Medulla oblongata (tissue), 1 donor: ENCODE data around the gene PIP5KL1.
"Not testable (repeated sequence)": the region's sequence is repeated elsewhere in the genome, so short reads cannot be mapped to it uniquely, and the experiment has no call there.

Experiments used
- DNase-seq: peaks from one replicate; pipeline ENCODE4 v3.0.0-alpha.2; 2015; ENCODE audit errors: extremely low spot score

The PIP5KL1 gene

DNA sequence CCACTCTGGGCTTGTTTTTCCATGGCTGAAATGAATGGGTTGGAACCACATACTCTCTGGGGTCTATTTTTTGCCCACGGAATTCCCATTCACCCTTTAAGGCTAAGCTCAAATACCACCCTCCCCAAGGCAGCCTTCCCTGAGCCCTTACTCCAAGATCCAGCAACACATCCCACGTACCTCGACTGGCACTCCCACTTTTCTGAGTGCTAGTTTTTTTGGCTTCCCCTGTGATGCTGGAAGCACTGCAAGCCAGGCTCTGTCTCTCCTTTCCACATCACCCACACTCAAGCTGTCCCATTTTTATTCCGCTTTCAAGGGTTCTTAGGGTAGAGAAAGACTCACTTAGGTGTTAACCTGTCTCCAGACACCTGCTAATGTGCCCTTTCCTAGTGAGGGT lies 37.2 kb downstream of the PIP5KL1 start:
- DNase-seq, result no peak

DNA sequence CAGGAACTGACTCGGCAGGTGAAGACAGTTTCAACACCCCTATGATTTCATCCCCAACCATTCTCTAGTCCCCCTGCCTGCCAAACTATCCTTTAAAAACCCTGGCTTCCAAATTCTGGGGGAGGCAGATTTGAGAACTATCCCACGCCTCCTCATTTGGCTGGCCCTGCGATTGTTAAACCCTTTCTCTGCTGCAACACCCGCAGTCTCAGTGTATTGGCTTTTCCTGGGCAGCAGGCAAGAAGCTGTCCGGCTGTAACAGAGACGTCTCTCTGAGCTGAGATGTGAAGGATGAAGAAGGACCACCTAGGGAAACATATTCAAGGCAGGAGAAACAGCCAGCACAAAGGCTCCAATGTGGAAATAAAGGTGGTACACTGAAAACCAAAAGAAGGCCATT lies 37.7 kb downstream of the PIP5KL1 start:
- DNase-seq, result no peak

DNA sequence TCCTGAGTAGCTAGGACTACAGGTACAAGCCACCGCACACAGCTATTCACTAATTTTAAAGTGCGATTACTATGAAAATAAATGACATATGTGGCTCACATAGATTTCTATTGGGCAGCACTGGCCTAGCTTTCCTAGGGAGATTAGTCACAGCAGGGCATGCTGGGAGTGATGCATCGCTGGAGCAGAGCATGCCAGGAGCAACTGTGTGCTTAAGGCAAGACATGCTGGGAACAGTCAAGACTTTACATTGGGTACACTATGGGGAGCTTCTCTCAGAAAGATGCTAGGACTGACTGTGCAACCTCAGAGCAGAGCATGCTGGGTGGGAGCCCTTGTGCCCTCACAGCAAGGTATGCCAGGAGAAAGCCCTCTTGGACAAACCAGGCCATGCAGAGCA lies 40.5 kb downstream of the PIP5KL1 start:
- no peak for DNase-seq

DNA sequence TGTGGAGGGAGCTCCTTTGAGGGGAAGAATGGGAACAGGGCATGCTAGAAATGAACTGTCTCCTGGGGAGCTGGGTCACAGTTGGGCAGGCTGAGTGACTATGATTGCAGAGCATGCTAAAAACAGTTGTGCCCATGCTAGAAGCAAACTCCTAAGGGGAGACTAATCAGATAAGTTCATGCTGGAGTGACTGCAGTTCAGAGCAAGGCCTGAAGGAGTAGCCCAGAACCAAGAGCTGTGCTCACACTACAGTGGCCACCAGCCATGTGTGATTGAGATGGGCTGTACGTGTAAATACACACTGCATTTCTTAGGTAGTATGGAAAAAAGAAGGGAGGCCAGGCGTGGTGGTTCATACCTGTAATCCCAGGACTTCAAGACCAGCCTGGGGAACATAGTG lies 42.8 kb downstream of the PIP5KL1 start:
- no peak for DNase-seq

DNA sequence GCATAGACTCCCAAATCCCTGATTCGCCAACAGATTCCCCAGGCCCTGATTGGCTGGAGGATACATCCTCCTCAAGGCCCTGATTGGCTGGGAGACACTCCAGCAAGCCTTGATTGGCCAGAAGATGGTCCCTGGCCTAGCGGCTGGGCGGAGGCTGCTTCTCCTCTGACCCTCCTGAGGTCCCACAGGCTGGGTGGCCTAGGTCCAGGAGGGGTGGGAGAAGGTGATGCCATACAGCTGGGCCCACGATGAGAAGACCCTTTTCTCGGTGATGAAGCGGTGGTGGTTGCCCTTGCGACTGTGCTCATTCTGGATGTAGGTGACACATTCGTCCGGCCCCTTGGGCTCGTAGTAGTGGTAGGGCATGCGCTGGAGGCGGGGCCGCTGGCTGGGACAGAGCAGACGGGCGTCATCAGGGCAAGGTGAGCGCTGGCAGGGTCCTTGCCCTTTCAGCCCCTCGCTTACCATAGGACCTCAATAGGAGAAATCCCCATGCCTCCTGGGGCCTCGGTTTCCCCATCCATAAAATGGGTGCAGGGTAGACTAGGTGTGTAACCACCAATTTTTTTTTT lies 44.1 kb downstream of the PIP5KL1 start:
- DNase-seq, result no peak

DNA sequence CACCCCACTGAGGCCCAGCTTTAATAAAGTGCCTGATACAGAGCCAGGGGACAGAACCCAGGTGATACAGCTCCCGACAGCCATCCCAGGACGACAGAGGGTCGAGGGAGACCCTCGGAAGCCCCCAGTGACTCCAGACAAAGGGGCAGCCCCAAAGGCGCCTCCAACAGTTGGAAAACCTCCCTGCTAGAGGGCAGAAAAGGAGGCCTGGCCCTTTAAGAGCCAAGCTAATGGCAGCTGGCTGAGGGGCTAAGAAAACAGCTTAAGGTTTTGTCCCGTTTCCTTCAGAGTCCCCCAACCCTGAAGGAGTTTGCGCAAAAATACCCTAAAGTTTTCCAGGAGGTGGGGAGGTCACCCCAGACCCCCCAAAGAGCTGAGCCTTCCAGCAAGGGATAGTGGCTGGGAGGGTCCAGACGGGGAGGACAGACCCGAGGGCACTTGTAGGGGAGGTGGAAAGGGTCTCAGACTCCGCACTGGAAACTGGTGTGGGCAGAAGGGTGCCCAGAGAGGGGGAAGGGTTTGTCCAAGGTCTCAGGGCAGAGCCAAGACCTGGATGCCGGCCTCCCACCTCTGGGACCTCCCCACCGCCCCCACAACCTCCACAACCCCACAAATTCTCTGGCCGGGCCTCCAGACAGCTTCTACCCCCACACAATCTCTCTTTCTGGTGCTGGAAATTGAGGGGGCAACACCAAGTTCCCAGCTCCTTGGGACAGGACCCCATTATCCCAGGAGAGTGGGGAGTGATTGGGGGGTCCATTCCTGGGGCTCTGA lies 44.9 kb downstream of the PIP5KL1 start:
- DNase-seq, result no peak

DNA sequence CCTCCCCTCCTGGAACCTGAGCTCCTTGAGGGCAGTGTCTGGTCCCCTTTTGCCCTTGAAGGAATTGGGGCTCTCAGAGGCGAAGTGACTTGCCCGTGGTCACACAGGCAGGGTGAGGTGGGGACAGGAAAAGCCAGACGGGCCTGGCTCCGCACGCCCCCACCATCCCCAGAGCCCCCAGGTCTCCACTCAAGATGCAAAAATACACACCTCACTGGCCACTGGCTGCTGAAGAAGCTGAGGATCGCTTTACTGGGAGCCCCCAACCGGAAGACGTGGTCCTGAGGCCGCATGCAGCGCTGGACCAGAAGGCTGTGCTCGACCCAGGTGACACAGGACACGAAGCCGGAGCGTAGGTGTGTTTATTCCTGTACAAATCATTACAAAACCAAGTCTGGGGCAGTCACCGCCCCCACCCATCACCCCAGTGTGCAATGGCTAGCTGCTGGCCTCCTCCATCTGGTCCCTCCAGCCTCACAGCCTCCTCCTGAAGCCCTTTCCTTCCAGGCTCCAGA lies 45.5 kb downstream of the PIP5KL1 start:
- DNase-seq, result no peak

DNA sequence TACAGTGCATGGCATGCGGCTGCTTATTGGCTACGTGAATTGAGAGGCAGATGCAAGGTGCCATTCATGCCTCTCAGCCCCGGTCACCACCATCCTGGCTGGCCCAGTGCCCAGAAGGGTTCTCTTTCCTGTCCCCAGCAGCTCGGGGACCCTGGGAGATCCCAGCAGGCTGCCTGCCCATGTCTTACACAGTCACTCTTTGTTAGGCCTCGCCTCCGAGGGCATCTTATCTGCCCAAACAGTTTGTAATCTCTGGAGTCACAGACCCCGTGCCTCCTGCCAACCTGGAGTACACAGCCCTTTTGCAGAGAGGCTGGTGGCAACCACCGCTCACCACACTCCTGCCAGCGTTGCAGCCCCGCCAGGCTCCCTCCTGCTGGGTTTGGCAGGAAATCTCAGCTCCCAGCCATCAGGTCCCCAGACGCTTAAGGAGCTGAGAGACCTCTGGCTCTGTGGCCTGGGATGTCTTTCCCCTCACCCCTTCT lies 46.1 kb downstream of the PIP5KL1 start:
- DNase-seq, result no peak

DNA sequence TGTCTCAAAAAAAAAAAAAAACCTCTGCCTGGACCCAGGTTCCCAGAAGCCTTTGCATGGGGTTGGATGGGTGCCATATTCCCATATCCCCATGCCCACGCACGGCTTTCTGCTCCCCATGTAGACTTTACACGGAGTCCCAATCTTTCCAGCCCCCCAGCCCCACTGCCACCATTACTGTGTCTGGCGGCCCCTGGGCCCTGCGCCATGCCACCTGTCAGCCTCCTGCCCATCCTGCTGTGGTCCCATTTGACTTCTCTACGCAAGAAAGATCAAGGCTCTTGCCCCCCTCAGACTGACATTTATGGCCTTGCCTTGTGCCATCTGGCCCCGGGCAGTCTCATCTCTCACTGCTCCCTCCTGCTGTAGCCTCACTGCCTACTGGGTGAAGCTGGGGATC lies 46.6 kb downstream of the PIP5KL1 start:
- no peak for DNase-seq

DNA sequence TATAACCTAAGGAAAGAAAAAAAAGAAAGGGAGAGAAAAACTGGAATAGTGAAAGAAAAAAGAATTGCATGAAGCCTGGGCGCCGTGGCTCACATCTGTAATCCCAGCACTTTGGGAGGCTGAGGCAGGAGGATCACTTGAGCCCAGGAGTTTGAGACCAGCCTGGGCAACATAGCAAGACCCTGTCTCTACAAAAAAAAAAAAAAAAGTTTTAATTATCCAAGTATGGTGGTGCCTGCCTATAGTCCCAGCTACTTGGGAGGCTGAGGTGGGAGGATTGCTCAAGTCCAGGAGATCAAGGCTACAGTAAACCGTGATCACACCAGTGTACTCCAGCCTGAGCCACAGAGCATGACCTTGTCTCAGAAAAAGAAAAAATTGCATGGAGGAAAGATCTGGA lies 48.9 kb downstream of the PIP5KL1 start:
- not testable (repeated sequence) for DNase-seq

DNA sequence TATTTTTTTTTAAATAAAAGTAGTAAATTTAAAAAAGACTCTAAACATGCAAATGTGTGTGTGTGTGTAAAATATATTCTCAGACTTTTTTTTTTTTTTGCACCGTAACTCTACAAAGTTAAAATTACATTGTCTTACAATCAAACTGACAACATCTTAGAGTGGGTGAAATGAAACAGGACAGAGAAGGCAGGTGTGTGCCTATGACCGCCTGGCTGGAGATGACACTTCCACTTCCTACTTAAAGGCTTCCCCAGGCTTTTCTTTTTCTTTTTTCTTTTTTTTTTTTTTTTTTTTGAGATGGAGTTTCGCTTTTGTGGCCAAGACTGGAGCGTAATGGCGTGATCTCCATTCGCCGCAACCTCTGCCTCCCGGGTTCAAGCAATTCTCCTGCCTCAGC lies 50.4 kb downstream of the PIP5KL1 start:
- DNase-seq, result no peak

DNA sequence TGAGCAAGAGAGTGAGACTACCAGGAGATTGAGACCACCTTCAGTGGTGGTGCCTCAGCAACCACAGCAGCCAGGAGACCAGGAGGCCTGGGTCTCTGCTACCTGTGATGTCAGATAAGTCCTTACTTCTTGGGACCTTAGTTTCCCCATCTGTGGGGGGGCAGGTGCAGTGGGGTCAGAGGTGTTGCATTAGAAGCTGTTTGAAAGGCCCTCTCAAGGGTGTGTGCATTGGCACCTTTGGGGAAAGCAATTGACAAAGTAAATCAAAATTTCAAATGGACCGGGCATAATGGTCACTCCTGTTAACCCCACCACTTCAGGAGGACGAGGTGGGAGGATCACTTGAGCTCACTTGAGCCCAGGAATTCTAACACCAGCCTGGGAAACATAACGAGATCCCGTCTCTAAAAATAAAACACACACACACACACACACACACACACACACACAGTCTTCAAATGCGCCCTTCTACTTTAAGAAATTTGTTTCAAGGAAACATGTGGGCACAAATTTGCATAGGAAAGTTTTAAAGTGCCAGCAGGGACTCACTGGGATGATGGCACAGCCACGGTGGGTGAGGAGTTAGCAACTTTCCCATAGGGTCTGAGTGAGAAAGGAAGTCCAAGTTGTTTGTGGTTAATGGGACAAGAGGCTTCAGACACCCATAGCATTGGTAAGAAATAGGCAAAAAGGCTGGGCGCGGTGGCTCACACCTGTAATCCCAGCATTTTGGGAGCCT lies 51.8 kb downstream of the PIP5KL1 start:
- no peak for DNase-seq

DNA sequence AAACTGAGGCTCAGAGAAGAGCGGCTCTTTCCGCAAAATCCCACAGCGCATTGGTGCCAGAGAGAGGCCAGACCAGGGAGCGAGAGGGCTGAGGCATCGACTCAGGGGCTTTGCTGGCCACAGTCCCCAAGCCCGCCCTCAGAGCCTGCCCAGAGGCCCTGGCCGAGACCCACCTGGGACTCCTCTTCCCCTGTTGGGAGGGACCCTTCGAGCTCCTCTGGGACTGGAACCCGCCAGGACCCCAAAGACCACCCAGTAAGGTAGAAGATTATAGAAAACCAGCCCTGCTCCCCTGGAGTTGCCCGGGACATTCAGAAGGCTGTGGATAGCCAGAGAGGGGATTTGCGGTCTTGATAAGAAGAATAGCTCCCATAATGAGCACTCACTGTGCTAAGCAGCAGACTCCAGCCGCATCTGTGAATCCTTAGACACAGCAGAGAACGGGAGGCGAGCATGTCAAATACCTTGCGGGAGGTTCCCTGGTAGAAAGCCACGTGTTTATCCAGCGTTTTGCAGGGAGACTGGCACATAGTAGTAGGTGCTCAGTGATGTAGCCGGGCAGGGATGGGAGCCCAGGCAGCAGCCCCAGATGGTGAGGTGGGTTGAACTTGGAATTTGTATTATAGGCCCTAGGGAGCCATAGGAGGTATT lies 52.5 kb downstream of the PIP5KL1 start:
- no peak for DNase-seq

DNA sequence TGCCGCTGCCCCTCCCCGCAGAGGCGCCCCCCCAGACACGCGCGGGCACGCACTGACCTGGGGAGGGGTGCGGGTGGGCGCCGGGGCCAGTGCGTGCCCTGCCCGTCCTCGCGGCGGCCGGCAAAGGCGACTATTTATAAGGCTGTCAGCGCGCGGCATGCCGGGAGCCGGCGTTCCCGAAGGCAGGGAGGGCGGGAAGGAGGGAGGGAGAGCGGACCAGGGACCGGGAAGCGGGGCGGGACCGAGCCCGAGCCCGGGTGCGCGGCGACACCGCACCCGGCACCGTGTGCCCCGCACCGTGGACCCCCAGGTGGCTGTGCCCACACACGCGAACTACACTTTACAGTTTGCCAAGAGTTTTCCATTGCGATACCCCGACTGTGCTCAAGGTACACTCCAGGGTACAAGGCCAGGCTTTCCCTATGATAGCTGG lies 53.0 kb downstream of the PIP5KL1 start, which contains the start of gene AK1:
TSS of gene AK1 (minus strand) at position 110 of the 433 bp plus-strand sequence. CDS start 3,058 bp downstream, outside the sequence.
- peak; percentile 85 for DNase-seq

DNA sequence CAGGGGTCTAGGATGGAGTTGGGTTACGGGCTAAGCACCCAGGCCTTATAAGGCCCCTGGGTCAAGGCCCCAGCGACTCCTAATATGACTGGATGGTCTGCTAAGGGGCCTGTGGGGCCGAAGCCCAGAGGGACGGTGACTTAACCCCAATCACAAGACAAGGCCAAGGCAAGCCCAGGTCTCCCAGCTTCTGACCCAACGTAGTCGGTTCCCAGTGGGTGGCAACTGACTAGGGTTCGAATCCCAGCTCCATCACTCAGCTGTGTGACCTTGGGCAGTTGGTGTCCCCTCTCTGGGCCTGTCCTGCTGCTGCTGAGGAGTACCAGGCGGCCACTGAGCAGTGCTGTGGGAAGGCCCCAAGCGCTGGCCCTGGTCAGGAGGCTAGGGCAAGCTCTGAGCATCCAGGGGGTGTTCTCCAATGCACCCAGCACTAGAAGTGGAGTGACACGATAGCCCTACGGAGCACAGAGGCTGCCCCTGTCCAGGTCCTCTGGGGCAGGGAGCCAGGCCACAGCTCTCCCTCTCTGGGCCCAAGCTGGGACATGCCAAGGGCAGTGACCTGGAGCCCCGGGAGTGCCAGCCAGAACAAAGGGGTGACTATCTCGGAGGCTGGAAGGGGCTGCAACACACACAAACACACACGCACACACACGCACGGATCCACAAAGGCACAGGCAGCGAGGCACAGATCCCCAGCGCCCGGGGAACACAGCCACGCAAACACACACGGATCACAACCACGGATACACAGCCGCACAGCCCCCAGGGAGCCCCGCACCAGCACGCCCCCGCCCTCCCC lies 53.6 kb downstream of the PIP5KL1 start:
- peak; percentile 32 for DNase-seq

DNA sequence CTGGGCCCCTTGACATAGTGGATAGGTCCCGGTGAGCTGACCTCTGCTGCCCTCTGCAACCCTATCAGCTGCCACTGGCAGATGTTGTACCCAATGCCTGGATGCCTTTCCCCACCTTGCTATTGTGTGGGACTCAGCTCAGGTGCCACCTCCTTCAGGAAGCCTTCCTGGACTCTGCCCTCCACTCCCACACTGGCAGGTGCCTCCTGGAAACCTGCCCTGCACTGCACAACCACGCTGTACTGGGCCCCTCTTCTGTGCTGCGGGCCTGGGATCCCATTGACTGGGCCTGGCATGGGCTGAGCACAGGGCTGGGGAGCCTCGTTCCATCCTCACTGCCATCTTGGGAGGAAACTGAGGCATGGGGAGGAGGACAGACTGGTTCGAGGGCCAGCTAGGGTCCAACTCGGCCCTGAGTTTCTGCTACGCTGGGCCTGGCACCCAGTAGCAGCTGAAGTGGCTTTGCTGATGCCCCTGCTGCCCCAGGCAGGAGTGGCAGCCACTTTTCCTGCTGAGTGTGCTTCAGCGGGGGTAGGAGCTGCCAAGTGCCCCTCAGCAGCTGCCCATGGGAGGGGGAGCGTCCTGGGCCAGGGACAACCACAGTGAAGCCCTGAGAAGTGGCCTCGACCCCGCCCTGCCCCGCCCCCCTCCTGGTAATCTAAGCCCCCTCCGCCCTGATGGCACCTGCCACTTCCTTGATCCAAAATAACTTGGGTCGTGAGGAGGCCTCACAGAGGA lies 54.4 kb downstream of the PIP5KL1 start:
- no peak for DNase-seq

DNA sequence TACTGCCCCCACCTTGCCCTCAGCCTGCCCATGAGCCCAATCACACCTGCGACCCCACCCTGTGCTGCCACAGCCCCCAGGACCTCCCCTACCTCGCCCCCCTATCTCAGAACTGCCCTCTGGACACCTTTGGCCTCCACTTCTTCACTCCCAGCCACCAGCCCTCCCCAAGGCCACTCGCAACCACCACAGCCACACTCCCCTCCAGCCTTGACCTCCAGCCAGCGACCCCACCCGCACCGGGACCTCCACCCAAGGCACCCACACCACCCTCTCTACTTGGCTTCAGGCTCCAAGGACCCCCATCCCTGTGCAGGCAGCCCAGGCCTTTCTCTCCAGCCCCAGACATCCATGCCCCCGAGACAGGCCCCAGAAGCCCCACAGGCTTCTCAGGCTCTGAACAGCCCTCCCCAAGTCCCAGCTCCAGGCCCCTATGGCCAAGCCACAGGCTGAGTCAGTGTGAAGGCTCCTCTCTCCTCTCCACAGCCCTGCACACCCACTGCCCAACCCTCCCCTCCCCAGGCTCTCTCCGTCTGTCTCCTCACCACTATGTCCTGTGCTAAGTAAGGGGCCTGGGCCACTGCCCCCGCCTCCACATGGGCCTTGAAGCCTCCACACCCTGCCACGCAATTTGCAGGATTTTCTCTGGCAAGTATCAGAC lies 55.1 kb downstream of the PIP5KL1 start:
- DNase-seq, result no peak

DNA sequence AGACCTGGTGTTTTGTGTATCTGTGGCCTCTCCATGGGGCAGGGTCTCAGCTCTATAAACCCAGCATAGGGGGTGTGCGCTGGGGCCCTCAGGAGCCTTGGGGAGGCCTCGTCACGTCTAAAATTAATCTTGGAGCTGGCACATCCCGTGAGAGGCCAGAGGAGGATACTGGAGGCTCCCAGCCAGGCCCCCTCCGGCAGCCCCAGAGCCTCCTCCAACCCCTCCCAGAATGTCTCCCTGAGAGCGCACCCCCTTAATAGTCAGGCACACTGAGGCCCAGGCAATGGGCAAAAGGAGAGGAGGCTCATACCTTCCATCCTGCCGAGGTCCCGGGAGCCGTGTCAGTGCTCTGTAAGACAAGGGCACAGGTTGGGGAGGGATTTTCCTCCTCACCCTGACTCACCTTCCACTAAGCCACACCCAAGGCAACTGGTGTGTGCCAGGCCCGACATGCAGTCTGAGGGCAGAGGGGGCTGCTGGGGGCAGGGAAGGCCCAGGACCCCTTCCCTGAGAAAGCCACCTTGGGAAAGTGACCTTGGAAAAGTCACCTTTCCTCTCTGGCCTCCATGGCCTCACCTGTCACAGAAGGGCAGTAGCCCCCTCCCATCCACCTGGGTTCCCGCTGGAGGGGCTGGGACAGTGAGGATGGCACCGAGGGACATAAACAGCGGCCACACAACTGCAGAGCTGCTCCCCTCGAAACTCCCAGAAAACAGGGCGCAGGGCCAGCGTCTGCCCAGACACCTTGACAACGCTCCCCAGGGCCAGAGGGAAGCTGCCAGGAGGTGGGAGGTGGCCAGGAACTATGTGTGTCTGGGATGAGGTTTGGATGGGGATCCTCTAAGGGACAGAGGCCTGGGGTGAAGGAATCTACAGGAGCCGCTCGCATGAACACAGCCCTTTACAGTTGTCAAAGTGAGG lies 56.0 kb downstream of the PIP5KL1 start:
- peak; percentile 74 for DNase-seq

DNA sequence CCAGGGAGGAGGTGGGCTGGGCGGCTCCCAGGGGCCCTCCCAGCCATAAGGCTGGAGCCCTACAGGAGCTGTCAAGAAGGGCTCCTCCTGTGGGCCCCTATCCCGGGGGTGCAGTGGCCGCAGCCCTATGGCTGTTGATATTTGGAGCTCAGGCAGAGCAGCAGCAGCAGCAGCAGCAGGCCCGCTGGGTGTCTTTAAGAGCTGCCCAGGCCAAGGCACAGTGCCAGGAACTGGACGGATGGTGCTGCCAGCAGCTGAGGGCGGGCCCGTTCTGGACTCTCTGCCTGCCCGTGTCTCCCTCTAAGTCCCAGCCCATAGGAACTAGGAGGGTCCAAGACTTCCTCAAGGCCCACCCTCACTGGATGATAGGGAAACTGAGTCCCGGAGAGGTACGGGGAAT lies 56.7 kb downstream of the PIP5KL1 start:
- peak; percentile 92 for DNase-seq
